Adrenal gland (tissue), 12 donors: ENCODE data around the gene PACS1. TPM values are rescaled to one million over a fixed set of nuclear protein-coding genes. Genes with fewer than 3 reads are reported as not detected.

Experiments used
- DNase-seq, 7 donors: peaks; one replicate each; pipeline ENCODE4 v3.0.0-alpha.2; 2019 to 2020
- H3K27ac ChIP-seq, 5 donors: fragments of 200-600 bp; sonication (generic) in 4 of 5; 1 replicate in 3 of 5; 2 replicates in 2 of 5; pipeline versions ENCODE4 v1.5.1 to v1.8.0; 2016 to 2020; ENCODE audit warnings: mild to moderate bottlenecking in 1 of 5
- H3K27me3 ChIP-seq: fragments of 200-600 bp; 2 replicates; pipeline ENCODE4 v1.8.0; 2021
- H3K36me3 ChIP-seq, 2 donors: fragments of 200-600 bp; replicated peaks in 1 of 2; 1 replicate in 1 of 2; 2 replicates in 1 of 2; pipeline versions ENCODE4 v1.5.1 to v1.8.0; 2018 to 2022
- H3K4me1 ChIP-seq, 2 donors: fragments of 200-600 bp; replicated peaks in 1 of 2; 1 replicate in 1 of 2; 2 replicates in 1 of 2; pipeline versions ENCODE4 v1.5.1 to v1.8.0; 2018 to 2021
- H3K4me3 ChIP-seq, 4 donors: fragments of 200-600 bp; sonication (generic) in 3 of 4; one replicate each; pipeline ENCODE4 v1.5.1; 2016 to 2018
- H3K9me3 ChIP-seq, 3 donors: fragments of 200-600 bp; sonication (generic) in 1 of 3; replicated peaks in 1 of 3; 1 replicate in 2 of 3; 2 replicates in 1 of 3; pipeline versions ENCODE4 v1.5.1 to v1.8.0; 2016 to 2021
- CTCF ChIP-seq, 6 experiments: fragments of 450-650 bp in 4 of 6; fragments of 200-600 bp in 2 of 6; sonication (generic) in 1 of 6; IDR thresholded peaks; 1 replicate in 5 of 6; 2 replicates in 1 of 6; pipeline versions ENCODE4 v1.5.1 to v1.8.0; 2016 to 2021; ENCODE audit warnings: antibody characterized with exemption in 6 of 6, mild to moderate bottlenecking in 2 of 6, moderate library complexity in 1 of 6
- POLR2A ChIP-seq, 2 donors: fragments of 450-650 bp; IDR thresholded peaks; one replicate each; pipeline ENCODE4 v1.6.1; 2017; ENCODE audit warnings: antibody characterized with exemption in 2 of 2, mild to moderate bottlenecking in 2 of 2, moderate library complexity in 1 of 2
- WGBS, 4 donors: extraction: QIAGEN DNeasy Blood & Tissue Kit in 2 of 4; methylation state at CpG; one replicate each; pipeline versions ENCODE4 v1.1.5 to v1.1.7; 2013 to 2017; 5-methylcytosine and 5-hydroxymethylcytosine counted together
- intact Hi-C, 2 donors: fragments of 100-400 bp; cut with DNase I; formaldehyde crosslinking; loops; one replicate each; pipeline versions ENCODE4 v1.14.1 to v1.15.0; 2022 to 2023
- polyA plus RNA-seq, 3 donors: library from polyadenylated mRNA; stranded (reverse); fragments of 200-250 nt in 2 of 3; fragments of 350-450 nt in 1 of 3; fragmentation: Illumina TruSeq in 1 of 3; extraction: RNeasy Lipid Tissue Mini Kit (QIAGEN cat#74804) in 1 of 3; gene quantifications; one replicate each; pipeline ENCODE4 v1.2.3, GENCODE V29; 2013 to 2014
- total RNA-seq, 9 donors: library from RNA; depleted of rRNA in 4 of 9; stranded (reverse); fragments of >200 nt in 4 of 9; fragments of 120-200 nt in 1 of 9; fragmentation: NEBNext Ultra II Directional in 1 of 9; extraction: Animal tissue kit (Norgen Biotek cat#: 25700) in 1 of 9; gene quantifications; one replicate each; pipeline versions ENCODE4 v1.1.0 to v1.2.4, GENCODE V29; 2013 to 2023
- donor health status: healthy with polysubstance abuse.
- donor health status: Bipolar disorder and iron deficiency.
- donor health status: DM: yes; HTN: yes; CAD: no.
- donor health status: DM: no; HTN: no; CAD: no.
- donor health status: DM: no; HTN: no; CAD: no.
- donor health status: DM: yes; HTN: yes; CAD: no.

PACS1 gene
- total and polyA plus RNA-seq, 12 donors: 21.1 to 60.5 (median 38.2) TPM

GRCh38 chr11:66194391-66194790 lies 124.3 kb downstream of the PACS1 start:
- 88 to 100% (median 96%) methylated on average over 1 of the region's 1 CpG for WGBS, 4 donors

GRCh38 chr11:66195867-66196266 lies 125.8 kb downstream of the PACS1 start:
- no peak overlapping the region for H3K4me3 ChIP-seq
- WGBS, 4 donors: 90 to 100% (median 98%) methylated on average over 1 to 2 of the region's 2 CpGs
- no peak for TF ChIP-seq CTCF (IDR thresholded peaks at IDR 0.05)
- TF ChIP-seq POLR2A (IDR thresholded peaks at IDR 0.05): no peak
- no peak for DNase-seq
- intact Hi-C loops: loop anchor here in 1 of 2 donors (10.0 kb wide), 1 partner anchor 51 kb away; no protein-coding TSS in a partner anchor
- H3K9me3 ChIP-seq: no peaks in the 10 kb centered on the region
- H3K27ac ChIP-seq: no peak overlapping the region
- H3K36me3 ChIP-seq: peaks cover 0 to 8% of the 10 kb centered on the region in 2 donors
- H3K4me1 ChIP-seq: no peaks in the 10 kb centered on the region
- H3K27me3 ChIP-seq: no peaks in the 10 kb centered on the region

More at GRCh38 chr11:66194391-66194790, 124.3 kb downstream of the PACS1 start:
- DNase-seq: no peak
- H3K4me1 ChIP-seq: no peaks in the 10 kb centered on the region
- intact Hi-C loops: loop anchor here in 1 of 2 donors (10.0 kb wide), 1 partner anchor 50 kb away; no protein-coding TSS in a partner anchor
- no peaks in the 10 kb centered on the region for H3K9me3 ChIP-seq
- H3K4me3 ChIP-seq: no peak overlapping the region
- peaks cover 0 to 8% of the 10 kb centered on the region in 2 donors for H3K36me3 ChIP-seq
- no peak for TF ChIP-seq POLR2A (IDR thresholded peaks at IDR 0.05)
- TF ChIP-seq CTCF (IDR thresholded peaks at IDR 0.05): no peak
- no peaks in the 10 kb centered on the region for H3K27me3 ChIP-seq
- no peak overlapping the region for H3K27ac ChIP-seq

- no peaks in the 10 kb centered on the region for H3K4me1 ChIP-seq
- TF ChIP-seq CTCF (IDR thresholded peaks at IDR 0.05): no peak
- no peak for TF ChIP-seq POLR2A (IDR thresholded peaks at IDR 0.05)
- H3K9me3 ChIP-seq: no peaks in the 10 kb centered on the region
- 91 to 96% (median 93%) methylated on average over 3 of the region's 3 CpGs for WGBS, 4 donors
- H3K36me3 ChIP-seq: no peaks in the 10 kb centered on the region
- no peak for DNase-seq
- intact Hi-C loops: no loop called here
- H3K27me3 ChIP-seq: no peaks in the 10 kb centered on the region
- no peak overlapping the region for H3K27ac ChIP-seq
- no peak overlapping the region for H3K4me3 ChIP-seq
Measured at GRCh38 chr11:66203847-66204246, 133.8 kb downstream of the PACS1 start.

- 95 to 99% (median 96%) methylated on average over 3 of the region's 3 CpGs for WGBS, 4 donors
- no peak overlapping the region for H3K27ac ChIP-seq
- H3K4me3 ChIP-seq: no peak overlapping the region
- intact Hi-C loops: no loop called here
- no peaks in the 10 kb centered on the region for H3K9me3 ChIP-seq
- H3K4me1 ChIP-seq: peaks cover 2 to 5% of the 10 kb centered on the region in 2 donors
- H3K27me3 ChIP-seq: no peaks in the 10 kb centered on the region
- DNase-seq: no peak
- no peak for TF ChIP-seq CTCF (IDR thresholded peaks at IDR 0.05)
- TF ChIP-seq POLR2A (IDR thresholded peaks at IDR 0.05): no peak
- H3K36me3 ChIP-seq: no peaks in the 10 kb centered on the region
Measured at GRCh38 chr11:66204412-66204811, 134.3 kb downstream of the PACS1 start.
